Stimulated activated CD8-positive, alpha-beta memory T cell treated with anti-CD3 and anti-CD28 coated beads, Interleukin-4, amount 100 ng/mL, for 1 hour (primary cell): ENCODE measurements around the gene NIP7.

ENCODE experiments used
- DNase-seq, 2 donors: peaks; one replicate each; pipeline ENCODE4 v3.0.0-alpha.2; 2020; ENCODE audit warnings: low read depth in 2 of 2, low spot score in 1 of 2

NIP7 gene

DNA sequence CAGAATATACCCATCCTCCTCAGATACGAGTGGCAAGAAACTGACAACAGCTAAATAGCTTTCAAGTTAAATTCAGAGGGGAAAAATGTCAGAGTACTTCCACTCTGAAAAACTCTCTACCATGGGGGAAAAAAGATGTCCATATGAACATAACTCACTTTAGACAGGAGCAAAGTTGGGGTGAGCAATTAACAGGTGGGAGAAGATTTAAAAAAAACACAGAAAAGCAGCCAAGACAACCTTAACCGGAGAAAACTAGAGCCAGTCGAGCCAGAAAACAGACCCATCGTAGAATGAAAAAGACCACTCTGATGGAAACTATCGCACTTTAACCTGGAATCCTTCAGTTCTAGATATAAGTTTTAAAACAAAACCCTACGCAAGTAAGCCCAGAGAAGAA, 45.4 kb downstream of the NIP7 start:
- DNase-seq = no peak

DNA sequence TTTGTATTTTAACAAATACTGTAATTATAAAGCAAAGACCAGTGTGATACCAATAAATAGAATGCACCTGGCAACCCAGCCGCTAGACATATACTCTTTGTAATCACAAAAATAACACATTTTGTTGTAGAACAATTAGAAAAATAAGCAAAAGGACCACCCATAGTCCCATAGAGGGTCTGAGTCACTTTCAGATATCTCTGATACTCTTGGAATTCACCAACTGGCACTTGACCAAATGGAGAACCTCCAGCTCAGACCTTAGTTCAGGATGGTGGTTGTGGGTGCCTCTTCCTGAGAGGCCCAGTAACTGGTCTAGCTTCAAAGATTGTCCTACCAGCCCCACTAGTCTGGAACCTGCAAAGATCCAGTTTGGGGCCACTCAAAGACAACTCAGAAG, 47.0 kb downstream of the NIP7 start:
- DNase-seq = no peak
